GM18505 (cell line): Measurements from ENCODE around the gene PRDX1.
"Not testable (repeated sequence)": the region's sequence is repeated elsewhere in the genome, so short reads cannot be mapped to it uniquely, and the experiment has no call there.

Experiments
- ATAC-seq: cut with Tn5 transposase; IDR thresholded peaks from one replicate; pipeline ENCODE4 v1.9.1; 2021; ENCODE audit not compliant: unreplicated experiment
- POLR2A ChIP-seq: IDR thresholded peaks from 4 replicates; pipeline ENCODE4 v1.6.1; 2011; ENCODE audit warnings: borderline replicate concordance; ENCODE audit not compliant: insufficient read depth, insufficient read length; ENCODE audit errors: extremely low read depth

The PRDX1 gene

DNA sequence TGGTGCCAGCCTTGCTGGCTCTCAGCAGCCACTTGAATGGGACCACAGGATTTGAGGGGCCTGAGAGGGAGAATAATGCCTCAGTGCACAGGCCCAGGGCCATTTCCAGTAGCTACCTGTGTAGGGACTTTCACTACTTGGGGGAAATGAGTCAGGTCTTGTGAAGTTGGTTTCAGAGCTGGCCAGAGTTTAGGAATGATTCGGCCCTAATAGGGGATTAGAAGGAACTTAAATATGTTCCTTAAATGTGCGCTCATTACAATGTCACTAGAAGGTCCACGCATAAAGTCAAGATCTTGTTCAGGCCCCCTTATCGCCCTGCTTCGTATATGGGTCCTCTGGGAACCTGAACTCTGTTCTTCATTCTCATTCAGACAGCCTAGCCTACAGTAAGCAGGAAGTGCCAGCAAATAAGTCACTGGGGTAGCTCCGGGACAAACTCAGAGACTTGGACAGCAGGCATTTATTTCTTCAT lies 23.4 kb upstream of the PRDX1 start:
- ATAC-seq, result no peak
- TF ChIP-seq POLR2A, result no peak

DNA sequence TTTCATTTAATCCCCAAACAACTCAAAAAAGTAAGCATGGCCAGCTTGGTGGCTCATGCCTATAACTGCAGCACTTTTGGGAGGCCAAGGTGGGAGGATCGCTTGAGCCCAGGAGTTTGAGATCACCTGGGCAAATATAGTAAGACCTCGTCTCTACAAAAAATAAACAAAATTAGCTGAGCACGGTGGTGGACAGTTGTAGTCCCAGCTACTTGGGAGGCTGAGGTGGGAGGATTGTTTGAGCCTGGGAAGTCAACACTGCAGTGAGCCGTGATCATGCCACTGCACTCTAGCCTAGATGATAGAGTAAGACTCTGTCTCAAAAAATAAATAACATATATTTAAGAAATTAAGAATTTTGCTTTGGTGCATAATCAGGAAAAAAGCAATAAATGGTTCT lies 22.8 kb upstream of the PRDX1 start:
- ATAC-seq, result no peak
- no peak for TF ChIP-seq POLR2A

DNA sequence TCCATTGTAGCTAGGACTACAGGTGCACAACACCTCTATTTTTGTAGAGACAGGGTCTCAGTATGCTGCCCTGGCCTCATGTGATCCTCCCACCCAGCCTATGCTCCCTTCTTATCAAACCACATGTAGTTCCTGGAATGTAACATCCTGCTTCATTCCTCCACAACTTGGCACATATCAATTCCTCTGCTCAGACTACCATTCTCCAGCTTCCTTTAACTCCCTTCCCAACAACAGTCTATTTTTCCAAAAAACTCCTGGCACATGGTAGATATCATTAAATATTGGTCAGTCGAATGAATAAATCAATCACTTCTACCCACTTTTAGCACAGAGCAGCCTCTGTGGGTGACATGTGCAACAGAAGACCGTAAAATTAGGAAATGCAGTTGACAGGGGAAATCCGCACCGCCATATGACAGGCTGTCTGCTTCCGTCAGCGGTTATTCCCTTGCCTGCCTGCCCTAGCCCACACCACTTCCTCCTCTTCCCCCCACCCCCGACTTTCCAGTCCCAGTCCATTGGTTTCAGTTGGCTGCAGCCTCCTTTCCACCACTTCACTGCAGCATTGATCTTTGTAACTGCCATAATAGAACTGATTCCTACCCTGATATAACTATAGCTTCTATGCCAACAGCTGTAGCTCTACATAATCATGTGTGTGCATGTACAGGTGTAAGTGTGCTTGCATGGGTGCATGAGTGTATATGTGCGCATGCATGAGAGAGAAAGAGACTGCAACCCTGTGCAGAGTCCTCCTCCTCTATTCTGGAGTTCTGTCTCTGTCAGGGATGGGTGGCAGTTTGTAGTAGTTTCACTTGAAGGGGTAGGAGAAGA lies 22.1 kb upstream of the PRDX1 start:
- no peak for TF ChIP-seq POLR2A
- peak; percentile 59 for ATAC-seq

DNA sequence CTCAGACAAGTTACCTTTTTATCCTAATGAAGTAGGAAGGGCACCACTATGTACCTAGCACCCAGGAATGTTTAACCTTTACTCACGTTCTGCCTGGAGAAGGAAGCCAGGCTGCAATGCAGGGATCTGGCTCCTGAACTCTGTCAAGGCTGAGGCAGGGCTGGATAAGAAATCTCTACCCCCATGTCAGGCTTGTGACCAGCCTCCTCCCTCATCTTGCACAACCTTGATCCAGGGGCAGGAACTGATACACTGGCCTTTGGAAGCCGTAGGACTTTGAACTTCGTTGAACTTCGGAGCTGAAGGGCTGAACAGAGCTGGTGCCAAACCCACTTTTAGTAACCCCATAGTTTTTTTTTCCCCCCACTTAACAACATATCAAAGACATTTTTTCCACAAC lies 20.9 kb upstream of the PRDX1 start:
- no peak for ATAC-seq
- no peak for TF ChIP-seq POLR2A

DNA sequence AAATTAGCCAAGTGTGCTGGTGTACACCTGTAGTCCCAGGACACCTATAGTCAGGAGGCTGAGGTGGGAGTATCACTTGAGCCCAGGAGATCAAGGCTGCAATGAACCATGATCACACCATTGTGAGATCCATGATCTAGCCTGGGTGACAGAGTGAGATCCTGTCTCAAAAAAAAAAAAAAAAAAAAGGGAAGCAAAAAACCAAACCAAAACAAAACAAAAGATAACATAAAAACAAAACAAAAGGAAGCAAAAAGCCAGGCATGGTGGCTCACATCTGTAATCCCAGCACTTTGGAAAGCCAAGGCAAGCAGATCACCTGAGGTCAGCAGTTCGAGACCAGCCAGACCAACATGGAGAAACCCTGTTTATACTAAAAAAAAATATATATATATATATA lies 19.5 kb upstream of the PRDX1 start:
- ATAC-seq, result no peak
- TF ChIP-seq POLR2A, result no peak

DNA sequence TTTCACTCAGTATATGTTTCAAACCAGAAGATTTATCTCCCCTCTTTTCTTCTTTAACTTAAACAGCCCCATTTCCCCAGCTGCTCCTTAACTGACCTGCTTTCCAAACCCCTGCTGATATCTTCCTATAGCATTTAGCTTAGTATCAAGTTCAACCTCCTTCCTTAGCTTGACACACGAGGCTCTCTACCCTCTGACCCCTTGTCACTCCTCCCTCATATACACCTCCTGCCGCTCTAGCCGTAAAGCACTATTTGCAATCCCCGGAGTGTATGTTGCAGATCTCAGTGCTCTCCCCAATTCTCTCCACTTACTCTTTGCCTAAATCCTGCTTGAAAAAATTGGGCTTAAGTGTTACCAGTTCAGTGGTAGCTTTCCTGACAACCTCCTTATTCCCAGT lies 15.2 kb upstream of the PRDX1 start:
- no peak for TF ChIP-seq POLR2A
- ATAC-seq, result no peak

DNA sequence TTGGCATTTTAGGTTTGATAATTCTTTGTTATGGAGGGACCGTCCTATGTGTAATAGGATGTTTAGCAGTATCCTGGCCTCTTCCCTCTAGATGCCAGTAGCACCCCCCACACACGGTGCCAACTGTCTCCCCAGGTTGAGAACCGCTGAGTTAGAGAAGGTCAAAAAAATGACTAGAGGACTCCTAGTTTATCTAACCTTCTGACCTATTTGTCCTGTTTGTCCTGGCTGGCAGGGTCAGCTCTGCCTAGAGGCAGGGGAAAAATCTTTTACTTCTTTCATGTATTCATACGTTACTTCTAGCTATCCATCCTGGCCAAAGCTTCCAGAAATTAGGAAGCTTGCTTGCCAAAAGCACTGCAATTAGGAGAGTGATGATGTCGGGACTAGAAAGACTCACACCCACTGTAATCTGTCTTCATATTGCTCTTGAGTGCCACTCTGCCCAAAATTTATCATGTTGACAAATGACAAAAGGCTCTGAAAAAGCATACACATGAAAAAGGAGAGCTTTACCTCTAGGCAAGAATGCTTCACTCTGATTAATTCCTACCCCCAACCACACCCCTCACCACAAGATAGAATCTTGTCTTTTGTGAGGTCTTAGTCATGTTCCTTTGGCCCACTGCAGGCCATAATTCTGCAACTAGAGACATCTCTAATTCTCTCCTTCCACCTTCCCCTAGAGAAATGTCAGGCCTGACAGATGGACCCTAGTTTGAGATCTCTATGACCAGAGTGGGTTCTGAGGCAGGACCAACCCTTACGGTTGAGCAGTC lies 14.5 kb upstream of the PRDX1 start:
- ATAC-seq, result no peak
- no peak for TF ChIP-seq POLR2A

DNA sequence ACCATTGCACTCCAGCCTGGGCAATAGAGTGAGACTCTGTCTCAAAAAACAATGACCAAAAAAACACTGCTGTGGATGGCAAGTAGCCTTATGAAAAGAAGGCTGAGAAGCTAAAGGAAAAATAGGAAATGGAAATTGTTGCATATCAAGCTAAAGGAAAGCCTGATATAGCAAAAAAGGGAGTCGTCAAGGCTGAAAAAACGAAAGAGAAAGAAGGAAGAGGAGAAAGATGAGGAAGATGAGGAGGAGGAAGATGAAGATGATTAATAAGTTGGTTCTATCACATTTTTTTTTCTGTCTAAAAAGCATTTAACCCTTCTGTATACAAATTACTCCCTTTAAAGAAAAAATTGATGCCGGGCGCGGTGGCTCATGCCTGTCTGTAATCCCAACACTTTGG lies 10.2 kb upstream of the PRDX1 start:
- TF ChIP-seq POLR2A, result no peak
- ATAC-seq, result no peak

DNA sequence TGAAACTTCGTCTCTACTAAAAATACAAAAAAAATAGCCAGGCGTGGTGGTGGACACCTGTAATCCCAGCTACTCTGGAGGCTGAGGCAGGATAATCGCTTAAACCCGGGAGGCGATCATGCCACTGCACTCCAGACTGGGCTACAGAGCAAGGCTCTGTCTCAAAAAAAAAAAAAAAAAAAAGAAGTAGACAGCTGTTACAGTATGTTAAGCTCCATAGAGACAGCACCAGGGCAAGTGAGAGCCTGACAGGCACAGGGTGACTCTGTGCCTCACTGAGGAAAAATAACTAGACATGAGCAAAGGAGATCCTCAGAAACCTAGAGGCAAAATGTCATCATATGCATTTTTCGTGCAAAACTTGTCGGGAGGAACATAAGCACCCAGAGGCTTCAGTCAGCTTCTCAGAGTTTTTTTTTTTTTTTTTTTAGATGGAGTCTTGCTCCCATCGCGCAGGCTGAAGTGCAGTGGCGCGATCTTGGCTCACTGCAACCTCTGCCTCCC lies 9.0 kb upstream of the PRDX1 start:
- no peak for TF ChIP-seq POLR2A
- no peak for ATAC-seq

DNA sequence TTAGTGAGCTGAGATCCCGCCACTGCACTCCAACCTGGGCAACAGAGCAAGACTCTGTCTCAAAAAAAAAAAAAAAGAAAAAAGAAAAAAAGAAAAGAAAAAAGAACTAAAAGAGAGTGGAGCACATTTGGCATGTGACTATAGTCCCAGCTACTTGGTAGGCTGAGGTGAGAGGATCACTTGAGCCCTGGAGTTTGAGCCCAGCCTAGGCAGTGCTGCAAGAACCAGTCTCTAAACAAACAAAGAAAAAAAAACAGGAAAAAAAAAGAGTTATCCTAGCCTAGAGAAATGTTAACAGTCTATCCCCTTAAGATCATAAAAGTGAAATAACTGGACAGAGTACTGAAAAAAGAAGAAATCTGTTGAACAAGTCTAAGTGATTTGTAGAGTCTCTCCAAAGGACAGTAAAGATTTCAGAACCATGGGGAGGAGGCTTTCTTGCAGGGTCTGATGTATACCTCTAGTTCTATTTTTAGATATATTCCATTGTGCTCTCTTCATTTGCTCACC lies 4.5 kb upstream of the PRDX1 start:
- ATAC-seq, result no peak

DNA sequence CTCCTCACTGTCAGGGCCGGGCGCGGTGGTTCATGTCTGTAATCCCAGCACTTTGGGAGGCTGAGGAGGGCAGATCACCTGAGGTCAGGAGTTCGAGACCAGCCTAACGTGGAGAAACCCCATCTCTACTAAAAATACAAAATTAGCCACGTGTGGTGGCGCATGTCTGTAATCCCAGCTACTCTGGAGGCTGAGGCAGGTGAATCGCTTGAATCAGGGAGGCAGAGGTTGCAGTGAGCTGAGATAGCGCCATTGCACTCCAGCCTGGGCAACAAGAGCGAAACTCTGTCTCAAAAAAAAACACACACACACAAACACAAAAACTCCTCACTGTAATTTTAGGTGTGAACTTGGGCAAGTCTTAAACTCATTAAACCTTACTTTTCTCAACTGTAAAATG lies 2.3 kb upstream of the PRDX1 start:
- not testable (repeated sequence) for ATAC-seq

More for the DNA sequence above, 4.5 kb upstream of the PRDX1 start:
- no peak for TF ChIP-seq POLR2A

DNA sequence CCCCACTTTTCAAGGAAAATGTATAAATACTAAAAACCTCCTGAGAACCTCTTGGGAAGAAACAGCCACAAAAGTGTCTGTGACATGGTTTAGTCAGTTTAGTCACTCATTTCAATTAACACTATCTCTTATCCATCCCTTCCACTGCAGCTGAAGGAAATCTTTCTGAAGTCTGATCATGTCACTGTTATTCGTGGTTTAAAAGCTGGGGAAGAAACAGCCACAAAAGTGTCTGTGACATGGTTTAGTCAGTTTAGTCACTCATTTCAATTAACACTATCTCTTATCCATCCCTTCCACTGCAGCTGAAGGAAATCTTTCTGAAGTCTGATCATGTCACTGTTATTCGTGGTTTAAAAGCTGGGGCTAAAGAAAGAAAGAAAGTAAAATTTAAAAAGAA lies 1.8 kb upstream of the PRDX1 start:
- not testable (repeated sequence) for ATAC-seq

DNA sequence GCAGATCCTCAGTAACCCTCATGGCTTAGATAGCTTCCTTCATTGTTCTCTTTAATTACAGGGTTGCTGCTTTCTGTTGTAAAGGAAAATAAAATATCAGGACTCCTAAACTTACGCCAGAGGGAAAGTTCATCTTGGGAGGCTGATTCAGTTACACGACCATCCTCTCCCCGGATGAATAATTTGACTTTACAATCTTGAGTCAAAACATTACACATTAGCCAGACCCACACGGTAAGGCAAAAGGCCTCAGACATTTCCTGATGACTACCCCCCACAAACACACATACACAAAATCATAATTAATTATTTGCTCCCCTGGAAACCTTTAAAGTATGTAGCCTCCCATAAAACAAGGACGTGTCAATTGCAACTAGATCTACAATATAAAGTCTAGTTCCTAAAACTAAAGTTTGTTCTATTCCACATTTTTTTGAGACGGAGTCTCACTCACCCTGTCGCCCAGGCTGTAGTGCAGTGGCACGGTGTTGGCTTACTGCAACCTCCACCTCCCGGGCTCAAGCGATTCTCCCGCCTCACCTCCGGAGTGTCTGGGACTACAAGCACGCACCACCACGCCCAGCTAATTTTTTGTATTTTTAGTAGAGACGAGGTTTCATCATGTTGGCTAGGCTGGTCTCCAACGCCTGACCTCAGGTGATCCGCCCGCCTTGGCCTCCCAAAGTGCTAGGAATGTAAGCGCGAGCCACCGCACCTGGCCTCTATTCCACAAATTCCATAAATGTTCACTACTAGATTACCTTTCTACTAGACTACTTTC lies 830 bp upstream of the PRDX1 start:
- no peak for ATAC-seq
- no peak for TF ChIP-seq POLR2A

DNA sequence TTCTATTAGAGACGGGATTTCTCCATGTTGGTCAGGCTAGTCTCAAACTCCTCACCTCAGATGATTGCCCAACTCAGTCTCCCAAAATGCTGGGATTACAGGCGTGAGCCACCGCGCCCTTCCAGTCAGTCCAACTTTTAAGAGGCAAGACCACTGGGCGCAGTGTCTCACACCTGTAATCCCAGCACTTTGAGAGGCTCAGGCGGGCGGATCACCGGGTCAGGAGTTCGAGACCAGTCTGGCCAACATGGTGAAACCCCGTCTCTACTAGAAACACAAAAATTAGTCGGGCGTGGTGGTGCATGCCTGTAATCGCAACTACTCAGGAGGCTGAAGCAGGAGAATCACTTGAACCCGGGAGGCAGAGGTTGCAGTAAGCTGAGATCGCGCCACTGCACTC lies 1.9 kb downstream of the PRDX1 start:
- not testable (repeated sequence) for ATAC-seq
